CD4-positive, alpha-beta T cell treated with Interleukin-4 for 1 hour (primary cell): ENCODE data around the gene SLC9A9.
A peak's percentile ranks its signal among the peaks of the same experiment; 100 is the strongest.

Experiments used
- DNase-seq, 2 donors: peaks; one replicate each; pipeline ENCODE4 v3.0.0-alpha.2; 2020 to 2022

SLC9A9 gene

GRCh38 chr3:143840636-143841035, 7.6 kb downstream of the SLC9A9 start:
- no peak for DNase-seq

- no peak for DNase-seq
Measured at GRCh38 chr3:143839980-143840379, 8.3 kb downstream of the SLC9A9 start.

GRCh38 chr3:143837076-143837475, 11.2 kb downstream of the SLC9A9 start:
- DNase-seq: no peak

- no peak for DNase-seq
Measured at GRCh38 chr3:143835312-143835711, 13.0 kb downstream of the SLC9A9 start.

GRCh38 chr3:143832433-143832832, 15.8 kb downstream of the SLC9A9 start:
- DNase-seq: no peak

- no peak for DNase-seq
Measured at GRCh38 chr3:143831994-143832393, 16.3 kb downstream of the SLC9A9 start.

- no peak for DNase-seq
Measured at GRCh38 chr3:143831208-143831607, 17.1 kb downstream of the SLC9A9 start.

GRCh38 chr3:143830786-143831185, 17.5 kb downstream of the SLC9A9 start:
- DNase-seq: no peak

GRCh38 chr3:143830063-143830462, 18.2 kb downstream of the SLC9A9 start:
- DNase-seq: no peak

- DNase-seq: no peak
Measured at GRCh38 chr3:143827425-143827824, 20.8 kb downstream of the SLC9A9 start.

GRCh38 chr3:143826296-143826695, 22.0 kb downstream of the SLC9A9 start:
- no peak for DNase-seq

GRCh38 chr3:143825513-143825912, 22.8 kb downstream of the SLC9A9 start:
- DNase-seq: peak in 1 of 2 donors; percentile 64

GRCh38 chr3:143824735-143825385, 23.4 kb downstream of the SLC9A9 start:
- DNase-seq: no peak

GRCh38 chr3:143822798-143823197, 25.5 kb downstream of the SLC9A9 start:
- DNase-seq: no peak

GRCh38 chr3:143822374-143822773, 25.9 kb downstream of the SLC9A9 start:
- DNase-seq: no peak

GRCh38 chr3:143821862-143822261, 26.4 kb downstream of the SLC9A9 start:
- no peak for DNase-seq

GRCh38 chr3:143820466-143821221, 27.6 kb downstream of the SLC9A9 start:
- DNase-seq: no peak

GRCh38 chr3:143819890-143820289, 28.4 kb downstream of the SLC9A9 start:
- no peak for DNase-seq

GRCh38 chr3:143814443-143814889, 33.8 kb downstream of the SLC9A9 start:
- DNase-seq: no peak

GRCh38 chr3:143812481-143812880, 35.8 kb downstream of the SLC9A9 start:
- no peak for DNase-seq

GRCh38 chr3:143811602-143812001, 36.7 kb downstream of the SLC9A9 start:
- no peak for DNase-seq

- no peak for DNase-seq
Measured at GRCh38 chr3:143810953-143811265, 37.4 kb downstream of the SLC9A9 start.

- no peak for DNase-seq
Measured at GRCh38 chr3:143810166-143810952, 37.9 kb downstream of the SLC9A9 start.

- DNase-seq: no peak
Measured at GRCh38 chr3:143809121-143809621, 39.1 kb downstream of the SLC9A9 start.
